Testis (tissue), 2 donors: Measurements from ENCODE around the gene SLX4IP.

Source experiments
- POLR2A ChIP-seq: fragments of 450-650 bp; IDR thresholded peaks from one replicate; pipeline ENCODE4 v1.6.1; 2017; ENCODE audit warnings: antibody characterized with exemption, mild to moderate bottlenecking, moderate library complexity
- TF ChIP-seq, protein P1 (sequence below), 3 experiments: fragments of 450-650 bp in 2 of 3; fragments of 200-600 bp in 1 of 3; sonication (generic) in 1 of 3; IDR thresholded peaks; one replicate each; pipeline ENCODE4 v1.5.1; 2016 to 2019; ENCODE audit warnings: antibody characterized with exemption in 3 of 3, mild to moderate bottlenecking in 2 of 3, moderate library complexity in 1 of 3

DNA sequence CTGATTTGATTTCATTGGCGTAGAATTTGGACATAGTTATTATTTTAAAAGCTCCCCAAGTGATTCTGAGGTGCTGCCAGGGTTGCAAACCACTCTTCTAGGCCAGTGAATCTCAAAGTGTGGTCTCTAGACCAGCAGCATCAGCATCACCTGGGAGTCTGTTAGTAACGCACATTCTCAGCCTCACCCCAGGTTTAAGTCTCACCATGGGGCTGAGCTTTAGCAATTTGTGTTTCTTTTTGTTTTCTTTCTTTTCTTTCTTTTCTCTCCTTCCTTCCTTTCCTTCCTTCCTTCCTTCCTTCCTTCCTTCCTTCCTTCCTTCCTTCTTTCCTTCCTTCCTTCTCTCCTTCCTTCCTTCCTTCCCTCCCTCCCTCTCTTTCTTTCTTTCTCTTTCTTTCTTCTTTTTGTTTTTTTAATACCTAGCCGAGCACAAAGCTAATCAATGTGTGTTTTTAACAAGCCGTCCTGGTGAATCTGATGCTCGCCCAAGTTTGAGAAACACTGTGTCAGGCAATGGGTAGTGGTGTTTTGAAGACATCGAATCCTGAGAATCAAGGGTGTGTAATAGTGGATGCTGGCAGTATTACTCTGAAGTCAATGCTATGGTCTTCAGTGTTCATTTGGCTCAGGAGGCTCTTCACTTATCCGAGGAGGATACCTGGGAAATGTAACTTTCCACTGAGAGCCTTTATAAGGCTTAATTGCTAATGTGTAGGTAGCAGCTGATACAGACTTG is 104.9 kb downstream of the SLX4IP start:
- TF ChIP-seq, protein P1, sequence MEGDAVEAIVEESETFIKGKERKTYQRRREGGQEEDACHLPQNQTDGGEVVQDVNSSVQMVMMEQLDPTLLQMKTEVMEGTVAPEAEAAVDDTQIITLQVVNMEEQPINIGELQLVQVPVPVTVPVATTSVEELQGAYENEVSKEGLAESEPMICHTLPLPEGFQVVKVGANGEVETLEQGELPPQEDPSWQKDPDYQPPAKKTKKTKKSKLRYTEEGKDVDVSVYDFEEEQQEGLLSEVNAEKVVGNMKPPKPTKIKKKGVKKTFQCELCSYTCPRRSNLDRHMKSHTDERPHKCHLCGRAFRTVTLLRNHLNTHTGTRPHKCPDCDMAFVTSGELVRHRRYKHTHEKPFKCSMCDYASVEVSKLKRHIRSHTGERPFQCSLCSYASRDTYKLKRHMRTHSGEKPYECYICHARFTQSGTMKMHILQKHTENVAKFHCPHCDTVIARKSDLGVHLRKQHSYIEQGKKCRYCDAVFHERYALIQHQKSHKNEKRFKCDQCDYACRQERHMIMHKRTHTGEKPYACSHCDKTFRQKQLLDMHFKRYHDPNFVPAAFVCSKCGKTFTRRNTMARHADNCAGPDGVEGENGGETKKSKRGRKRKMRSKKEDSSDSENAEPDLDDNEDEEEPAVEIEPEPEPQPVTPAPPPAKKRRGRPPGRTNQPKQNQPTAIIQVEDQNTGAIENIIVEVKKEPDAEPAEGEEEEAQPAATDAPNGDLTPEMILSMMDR (IDR thresholded peaks at IDR 0.05): no peak
- no peak for TF ChIP-seq POLR2A
